Right atrium auricular region (tissue), 2 donors: Measurements from ENCODE around the gene HPGD. TPM values are rescaled to one million over a fixed set of nuclear protein-coding genes. Genes with fewer than 3 reads are reported as not detected.

Source experiments
- DNase-seq: peaks from one replicate; pipeline ENCODE4 v3.0.0-alpha.2; 2019; ENCODE audit warnings: low spot score
- H3K27ac ChIP-seq, 2 donors: fragments of 200-600 bp; sonication (generic); 1 replicate in 1 of 2; 2 replicates in 1 of 2; pipeline ENCODE4 v1.5.1; 2016 to 2019
- H3K27me3 ChIP-seq, 2 donors: fragments of 200-600 bp; sonication (generic); one replicate each; pipeline versions ENCODE4 v1.5.1 to v1.6.0; 2017 to 2019
- H3K36me3 ChIP-seq: fragments of 200-600 bp; sonication (generic); one replicate; pipeline ENCODE4 v1.5.1; 2016
- H3K4me1 ChIP-seq, 2 donors: fragments of 200-600 bp; sonication (generic); one replicate each; pipeline versions ENCODE4 v1.5.1 to v1.6.0; 2017 to 2019
- H3K4me3 ChIP-seq, 2 donors: fragments of 200-600 bp; sonication (generic); 1 replicate in 1 of 2; 2 replicates in 1 of 2; pipeline ENCODE4 v1.5.1; 2017 to 2019; ENCODE audit warnings: mild to moderate bottlenecking in 1 of 2, moderate library complexity in 1 of 2
- H3K9me3 ChIP-seq, 2 donors: fragments of 200-600 bp; sonication (generic); one replicate each; pipeline ENCODE4 v1.5.1; 2019
- CTCF ChIP-seq, 2 donors: fragments of 200-600 bp; sonication (generic); IDR thresholded peaks; one replicate each; pipeline ENCODE4 v1.5.1; 2019; ENCODE audit warnings: antibody characterized with exemption in 2 of 2
- total RNA-seq, 2 donors: library from RNA; depleted of rRNA; stranded (reverse); fragments of >200 nt; gene quantifications; one replicate each; pipeline ENCODE4 v1.1.0, GENCODE V29; 2016

HPGD gene
- total RNA-seq, 2 donors from 2014 or later = 1.4 to 3.1 TPM

- no peaks in the 10 kb centered on the region for H3K9me3 ChIP-seq
- H3K4me3 ChIP-seq = no peak overlapping the region
- TF ChIP-seq CTCF (IDR thresholded peaks at IDR 0.05) = no peak
- H3K36me3 ChIP-seq = no peaks in the 10 kb centered on the region
- no peaks in the 10 kb centered on the region for H3K27me3 ChIP-seq
- H3K27ac ChIP-seq = no peak overlapping the region
- DNase-seq = no peak
- no peaks in the 10 kb centered on the region for H3K4me1 ChIP-seq
Observed at GRCh38 chr4:174555789-174556630, 33.7 kb upstream of the HPGD start.

GRCh38 chr4:174554231-174554728, 32.0 kb upstream of the HPGD start:
- Histone ChIP-seq H3K27me3 (no peaks in the 10 kb centered on the region), H3K9me3 (no peaks in the 10 kb centered on the region), H3K36me3 (no peaks in the 10 kb centered on the region), H3K4me3 (no peak overlapping the region), H3K4me1 (no peaks in the 10 kb centered on the region), H3K27ac (no peak overlapping the region)
- TF ChIP-seq CTCF (IDR thresholded peaks at IDR 0.05) = no peak
- no peak for DNase-seq

GRCh38 chr4:174553828-174554227, 31.5 kb upstream of the HPGD start:
- no peaks in the 10 kb centered on the region for H3K9me3 ChIP-seq
- no peaks in the 10 kb centered on the region for H3K27me3 ChIP-seq
- no peak for DNase-seq
- TF ChIP-seq CTCF (IDR thresholded peaks at IDR 0.05) = no peak
- H3K27ac ChIP-seq = no peak overlapping the region
- no peaks in the 10 kb centered on the region for H3K36me3 ChIP-seq
- H3K4me3 ChIP-seq = no peak overlapping the region
- H3K4me1 ChIP-seq = no peaks in the 10 kb centered on the region

GRCh38 chr4:174553031-174553430, 30.7 kb upstream of the HPGD start:
- H3K9me3 ChIP-seq = no peaks in the 10 kb centered on the region
- H3K27me3 ChIP-seq = no peaks in the 10 kb centered on the region
- no peak overlapping the region for H3K4me3 ChIP-seq
- H3K4me1 ChIP-seq = no peaks in the 10 kb centered on the region
- no peak overlapping the region for H3K27ac ChIP-seq
- H3K36me3 ChIP-seq = no peaks in the 10 kb centered on the region
- DNase-seq = no peak
- no peak for TF ChIP-seq CTCF (IDR thresholded peaks at IDR 0.05)

GRCh38 chr4:174550541-174550940, 28.3 kb upstream of the HPGD start:
- Histone ChIP-seq H3K27ac (no peak overlapping the region), H3K27me3 (no peaks in the 10 kb centered on the region), H3K4me3 (no peak overlapping the region), H3K36me3 (no peaks in the 10 kb centered on the region), H3K4me1 (no peaks in the 10 kb centered on the region), H3K9me3 (no peaks in the 10 kb centered on the region)
- no peak for TF ChIP-seq CTCF (IDR thresholded peaks at IDR 0.05)
- DNase-seq = no peak
